ENCODE results near the gene AFDN. TPM values are rescaled to one million over a fixed set of nuclear protein-coding genes. Genes with fewer than 3 reads are reported as not detected.

AFDN gene
- total and polyA plus RNA-seq, 2 of the 8 experiments (the other 6 are each of a cell fraction or from before 2014, with no cell fraction given) = 53.4 to 192 TPM

GRCh38 chr6:167910652-167911051 is 83.9 kb downstream of the AFDN start:
- Histone ChIP-seq H3K79me2 (ENCODE audit: control insufficient read depth in 1 of 2, insufficient read depth in 2 of 2, low read length in 2 of 2) (no peaks in the 10 kb centered on the region), H3K27ac (ENCODE audit: low read depth, low read length) (no peak overlapping the region)
- TF ChIP-seq TBP (IDR thresholded peaks at IDR 0.05; ENCODE audit: low read depth, low read length) = no peak
- no peak for TF ChIP-seq SIN3A (conservative IDR thresholded peaks at IDR 0.05 in 1 of 2, IDR thresholded peaks at IDR 0.05 in 1 of 2; ENCODE audit: low read depth in 1 of 2, low read length in 2 of 2)
- no peak for TF ChIP-seq POLR2AphosphoS5 (IDR thresholded peaks at IDR 0.05; ENCODE audit: low read depth, low read length)
- TF ChIP-seq PHF8 (conservative IDR thresholded peaks at IDR 0.05; ENCODE audit: low read depth, low read length) = no peak
- no peak for TF ChIP-seq SUZ12 (IDR thresholded peaks at IDR 0.05; ENCODE audit: low read length)
- no peak for TF ChIP-seq HDAC2 (IDR thresholded peaks at IDR 0.05; ENCODE audit: borderline replicate concordance in 1 of 2, low read depth in 2 of 2, low read length in 2 of 2)
- no peak for TF ChIP-seq SIRT6 (IDR thresholded peaks at IDR 0.05; ENCODE audit: low read length)
- no peak for TF ChIP-seq SRF (IDR thresholded peaks at IDR 0.05; ENCODE audit: low read depth, low read length)
- no peak for TF ChIP-seq BCL11A (IDR thresholded peaks at IDR 0.05; ENCODE audit: low read depth in 2 of 2, low read length in 2 of 2)
- no peak for TF ChIP-seq YY1 (IDR thresholded peaks at IDR 0.05; ENCODE audit: low read depth, low read length)
- TF ChIP-seq RNF2 (IDR thresholded peaks at IDR 0.05; ENCODE audit: borderline replicate concordance, low read depth, low read length, missing control alignments, poor library complexity, severe bottlenecking) = no peak
- TF ChIP-seq USF2 (IDR thresholded peaks at IDR 0.05; ENCODE audit: low read length) = no peak
- TF ChIP-seq SAP30 (IDR thresholded peaks at IDR 0.05; ENCODE audit: insufficient read depth, insufficient replicate concordance, low read length) = no peak

More at GRCh38 chr6:167910652-167911051, 83.9 kb downstream of the AFDN start:
- WGBS, 2 experiments (ENCODE audit: extremely low coverage in 1 of 2, insufficient coverage in 1 of 2, insufficient read length in 1 of 2, insufficient replicate concordance in 2 of 2, low coverage in 1 of 2, low lambda C conversion rate in 2 of 2, missing lambda C conversion rate in 1 of 2) = 92% methylated on average over 7 of the region's 7 CpGs; no CpG with 5 or more reads in 1 of the 2 experiments
- H4K91ac ChIP-seq (replicated peaks; ENCODE audit: insufficient read length, low read length) = no peak overlapping the region
- FAIRE-seq = no peak
- H2AFZ ChIP-seq (ENCODE audit: low read length) = no peak overlapping the region
- no peak overlapping the region for H3K14ac ChIP-seq (ENCODE audit: insufficient read length)
- H4K8ac ChIP-seq (ENCODE audit: extremely low read depth, insufficient read depth, low read length) = no peak overlapping the region
- no peak overlapping the region for H2BK12ac ChIP-seq (ENCODE audit: low read depth, low read length)
- no peak overlapping the region for H3K4me3 ChIP-seq (ENCODE audit: extremely low read depth in 1 of 4, insufficient read depth in 2 of 4, low read depth in 3 of 4, low read length in 4 of 4)
- H3K23me2 ChIP-seq (ENCODE audit: low read depth, low read length) = no peaks in the 10 kb centered on the region
- H2BK5ac ChIP-seq (ENCODE audit: low read depth, low read length) = no peak overlapping the region
- ChIA-PET CTCF (ENCODE audit: partially characterized antibody) (no interaction called here), POLR2A (ENCODE audit: partially characterized antibody) (no interaction called here)
- H3K4ac ChIP-seq (replicated peaks; ENCODE audit: insufficient read length, low read depth, low read length) = no peak overlapping the region
- H3K4me2 ChIP-seq (ENCODE audit: insufficient read depth in 1 of 2, low read depth in 2 of 2, low read length in 2 of 2) = no peak overlapping the region
- H3K79me1 ChIP-seq (ENCODE audit: low read depth, low read length) = no peaks in the 10 kb centered on the region
- no peaks in the 10 kb centered on the region for H3K4me1 ChIP-seq (replicated peaks in 1 of 4; ENCODE audit: control insufficient read depth in 3 of 4, insufficient read depth in 4 of 4, low read length in 3 of 4)
- no peak overlapping the region for H2BK20ac ChIP-seq (ENCODE audit: low read length)
- DNase-seq (ENCODE audit: low read depth in 1 of 2, low spot score in 2 of 2) = no peak
- H2BK15ac ChIP-seq (ENCODE audit: low read length) = no peak overlapping the region
- H2BK120ac ChIP-seq (replicated peaks; ENCODE audit: low read depth, low read length) = no peak overlapping the region
- no peak overlapping the region for H3K9ac ChIP-seq (replicated peaks in 1 of 4; ENCODE audit: extremely low read depth in 1 of 4, low read depth in 3 of 4, low read length in 3 of 4)
- peaks cover 11 to 63% (median 35%) of the 10 kb centered on the region in 4 experiments for H3K36me3 ChIP-seq (ENCODE audit: control insufficient read depth in 2 of 4, insufficient read depth in 4 of 4, low read length in 3 of 4)
- H3K23ac ChIP-seq (ENCODE audit: insufficient read length) = no peak overlapping the region
- H3K9me3 ChIP-seq (ENCODE audit: insufficient read depth in 2 of 2, low read depth in 1 of 2, low read length in 1 of 2) = no peaks in the 10 kb centered on the region
- H4K20me1 ChIP-seq (replicated peaks in 1 of 2; ENCODE audit: control insufficient read depth in 1 of 2, insufficient read depth in 2 of 2, low read length in 2 of 2) = peaks cover 0 to 2% of the 10 kb centered on the region in 2 experiments
- H2AK5ac ChIP-seq (ENCODE audit: low read depth, low read length) = no peak overlapping the region
- H3K27me3 ChIP-seq (replicated peaks in 1 of 4; ENCODE audit: control insufficient read depth in 3 of 4, extremely low read depth in 1 of 4, insufficient read depth in 3 of 4, low read length in 3 of 4) = peaks cover 0 to 1% (median 0%) of the 10 kb centered on the region in 4 experiments; a peak in 1 of 7 replicates
- no peak overlapping the region for H4K5ac ChIP-seq (ENCODE audit: insufficient read length, low read depth, low read length)
- no peak overlapping the region for H3K18ac ChIP-seq (ENCODE audit: extremely low read depth, low read length)
- no peak overlapping the region for H3K56ac ChIP-seq (replicated peaks; ENCODE audit: insufficient read length, low read depth, low read length)

Data from H1 (cell line).